NK-92 treated with Interleukin-12 subunit alpha and Interleukin-12 subunit beta, amount 100 ng/mL, for 24 hours (cell line): ENCODE data around the gene MSMP.
A peak's percentile ranks its signal among the peaks of the same experiment; 100 is the strongest.

ENCODE experiments used
- DNase-seq: peaks from one replicate; lab custom pipeline; 2025; lab: John Stamatoyannopoulos, UW

MSMP gene, protein sequence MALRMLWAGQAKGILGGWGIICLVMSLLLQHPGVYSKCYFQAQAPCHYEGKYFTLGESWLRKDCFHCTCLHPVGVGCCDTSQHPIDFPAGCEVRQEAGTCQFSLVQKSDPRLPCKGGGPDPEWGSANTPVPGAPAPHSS

DNA sequence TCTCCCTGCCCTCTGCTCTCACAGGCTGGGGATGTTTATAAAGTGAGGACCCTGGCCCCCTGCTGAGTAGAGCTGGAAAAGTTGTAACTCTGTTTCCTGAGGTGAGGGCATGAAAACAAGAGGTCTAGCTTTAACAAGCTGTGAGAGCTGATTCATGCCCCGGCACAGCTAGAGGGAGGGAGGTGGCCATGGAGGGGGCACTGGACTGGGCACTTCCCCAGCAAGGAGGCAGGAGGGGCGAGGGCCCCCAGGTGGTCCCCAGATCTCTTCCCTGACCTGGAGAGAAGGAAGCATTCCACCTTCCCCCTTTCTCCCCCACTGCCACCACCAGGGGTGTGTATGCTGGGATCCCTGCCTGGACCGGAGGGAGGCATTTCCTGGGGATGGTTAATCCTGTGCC, at the start of gene MSMP:
TSS of gene MSMP (minus strand) at position 13 of the 400 bp plus-strand sequence. CDS start 147 bp downstream, outside the sequence.
- no peak for DNase-seq

DNA sequence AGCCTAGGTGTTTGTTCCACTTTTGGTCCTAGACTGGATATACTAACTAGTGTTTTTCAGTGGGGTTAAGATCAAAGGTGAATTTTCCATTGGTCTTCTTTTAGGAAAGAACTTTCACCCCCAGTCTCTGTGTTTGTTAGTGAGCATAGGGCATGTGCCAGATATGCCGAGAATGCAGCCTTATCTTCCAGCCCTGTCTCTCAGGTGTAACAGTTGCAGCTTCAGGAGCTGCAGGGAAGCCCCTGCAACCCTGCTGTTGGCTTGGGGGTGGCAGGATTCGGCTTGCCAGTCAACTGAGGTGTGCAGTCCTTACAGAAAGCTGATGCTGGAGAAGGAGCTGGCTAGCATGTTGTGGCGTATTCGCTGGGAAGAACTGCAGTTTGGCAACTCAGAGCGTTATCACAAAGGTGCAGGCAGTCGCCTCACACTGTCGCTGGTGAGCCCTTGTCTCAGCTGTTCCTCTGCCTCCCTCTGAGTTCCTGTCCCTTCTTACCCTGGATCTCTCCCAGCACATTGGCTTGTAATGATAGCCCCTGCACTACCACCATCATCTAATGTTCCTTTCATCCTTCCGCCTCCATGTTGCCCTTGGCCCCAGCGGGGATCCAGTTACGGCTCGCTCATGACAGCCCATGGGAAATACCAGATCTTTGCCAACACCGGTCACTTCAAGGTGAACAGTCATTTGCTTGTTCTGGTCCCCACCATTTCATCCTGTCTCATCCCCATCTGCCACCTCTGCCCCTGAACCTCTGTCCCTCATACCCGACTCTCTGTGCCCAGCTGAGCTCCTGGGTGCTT, 47.5 kb upstream of the MSMP start:
- no peak for DNase-seq

DNA sequence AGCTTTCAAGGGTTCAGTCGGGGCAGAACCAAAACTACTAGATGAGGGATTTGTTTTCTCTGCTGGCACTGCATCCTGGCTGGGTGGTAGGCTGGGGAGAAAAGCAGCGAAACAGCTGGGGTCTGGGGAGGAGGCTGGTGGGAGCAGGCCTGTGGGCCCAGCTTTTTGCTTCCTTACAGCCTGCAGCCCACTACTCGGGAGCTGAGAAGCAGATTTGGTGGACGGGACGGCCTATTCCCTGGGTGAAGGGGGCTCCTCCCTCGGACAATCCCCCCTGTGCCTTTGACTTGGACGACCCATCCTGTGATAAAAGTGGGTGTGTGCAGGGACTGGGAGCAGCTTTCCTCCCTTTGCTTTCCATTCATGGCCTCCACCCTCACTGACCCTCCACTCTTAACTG, 46.5 kb upstream of the MSMP start:
- DNase-seq: no peak

DNA sequence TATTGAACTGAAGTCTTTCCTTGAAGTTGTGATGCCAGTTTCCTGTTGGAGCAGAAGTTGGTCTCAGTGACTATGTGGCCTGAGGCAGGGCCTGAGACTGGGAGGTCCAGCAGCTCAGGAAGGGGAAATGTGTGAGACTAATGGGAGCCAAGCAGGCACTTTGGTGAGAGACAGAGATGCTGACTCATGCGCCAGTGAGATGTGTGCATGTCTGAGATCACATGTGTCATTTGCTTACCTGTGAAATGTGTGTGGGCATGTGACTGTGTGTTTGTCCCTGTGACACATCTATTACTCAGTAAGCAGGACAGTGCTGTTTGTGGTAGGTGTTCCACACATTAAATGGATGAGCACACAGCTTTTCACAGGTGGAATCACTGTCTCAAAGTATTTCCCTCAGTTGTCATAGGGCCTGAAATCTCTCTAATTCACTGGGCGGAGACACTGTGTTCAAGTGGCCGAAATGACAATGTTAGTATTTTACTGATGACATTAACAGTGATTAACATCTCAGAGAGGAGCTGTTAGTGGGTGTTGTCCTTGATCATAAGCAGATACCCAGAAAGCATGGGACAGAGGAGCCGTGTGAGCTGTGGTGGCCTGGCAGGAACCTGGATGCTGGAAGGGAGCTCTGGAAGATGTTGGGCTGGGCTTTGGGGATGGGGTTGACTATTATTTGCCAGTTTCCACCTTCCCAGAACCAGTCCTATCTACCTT, 44.7 kb upstream of the MSMP start:
- peak; percentile 70 for DNase-seq

DNA sequence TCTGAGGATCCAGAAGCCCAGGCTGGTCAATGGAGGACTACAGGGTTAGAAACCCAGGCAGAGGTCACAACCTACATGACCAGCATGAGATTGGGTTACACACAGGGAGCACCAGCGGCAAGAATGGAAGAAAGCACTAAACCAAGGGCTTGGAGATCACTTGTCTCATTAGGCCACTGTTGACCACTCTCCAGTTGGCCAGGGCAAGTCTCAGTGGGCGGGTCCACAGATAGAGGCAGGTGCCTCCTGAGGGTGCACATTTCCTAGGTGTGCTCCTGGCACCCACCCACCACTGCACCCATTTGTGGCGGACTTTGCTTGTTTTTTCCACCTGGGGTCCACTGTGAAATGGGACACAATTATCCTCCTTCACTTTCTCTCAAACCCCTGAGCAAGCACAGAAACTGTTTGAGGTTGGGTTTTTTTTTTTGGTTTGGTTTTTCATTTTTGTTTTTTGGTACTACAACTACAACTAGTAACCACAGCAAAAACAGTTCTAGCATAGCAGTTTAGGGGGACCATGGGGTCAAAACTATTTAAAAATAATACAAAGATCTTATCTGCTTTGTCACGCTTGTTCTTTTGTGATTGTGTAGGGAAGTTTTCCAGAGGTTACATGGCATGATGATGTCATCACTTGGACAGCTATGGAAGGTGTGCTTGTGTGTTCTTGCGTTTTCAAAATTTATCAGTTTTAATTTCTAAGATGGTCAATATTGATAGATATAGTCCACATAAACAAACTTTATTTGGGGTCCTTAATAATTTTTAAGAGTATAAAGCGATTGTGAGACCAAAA, 43.4 kb upstream of the MSMP start:
- no peak for DNase-seq

DNA sequence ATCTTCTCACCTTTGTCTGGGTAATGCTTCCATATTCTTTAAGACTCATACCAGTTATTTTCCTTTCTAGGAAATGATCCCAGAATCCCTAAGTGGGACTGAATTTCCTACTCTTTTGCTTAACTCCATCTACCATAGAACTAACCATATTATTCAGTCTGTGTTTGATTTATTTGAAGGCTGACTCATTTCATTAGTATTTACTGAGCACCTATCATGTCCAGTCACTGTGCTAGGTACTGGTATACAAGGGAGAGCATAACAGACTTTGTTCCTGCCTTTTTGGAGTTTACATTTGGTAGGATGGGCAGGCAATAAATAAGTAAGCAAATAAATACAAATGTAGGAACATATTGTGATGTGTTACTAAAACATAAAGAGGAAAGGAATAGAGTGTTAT, 41.6 kb upstream of the MSMP start:
- DNase-seq: no peak

DNA sequence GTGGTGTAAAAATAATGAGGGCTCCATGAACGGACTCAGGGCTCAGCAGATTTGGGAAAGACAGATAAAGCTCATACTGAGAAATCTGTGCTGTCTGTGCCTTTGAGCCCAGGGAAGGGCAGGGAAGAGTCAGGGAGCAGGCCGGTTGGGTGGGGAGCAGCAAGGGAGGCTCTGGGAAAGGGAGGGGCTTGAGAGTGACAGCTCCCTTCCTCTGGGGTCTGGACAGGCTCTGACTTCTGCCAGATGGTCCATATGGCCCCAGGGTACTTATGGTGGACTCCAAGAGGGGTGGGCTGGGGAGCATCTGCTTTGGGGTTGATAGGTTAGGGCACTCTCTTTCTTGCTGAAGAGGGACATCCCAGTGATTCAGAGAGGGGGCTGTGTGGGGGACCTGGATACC, 39.4 kb upstream of the MSMP start:
- DNase-seq: no peak

DNA sequence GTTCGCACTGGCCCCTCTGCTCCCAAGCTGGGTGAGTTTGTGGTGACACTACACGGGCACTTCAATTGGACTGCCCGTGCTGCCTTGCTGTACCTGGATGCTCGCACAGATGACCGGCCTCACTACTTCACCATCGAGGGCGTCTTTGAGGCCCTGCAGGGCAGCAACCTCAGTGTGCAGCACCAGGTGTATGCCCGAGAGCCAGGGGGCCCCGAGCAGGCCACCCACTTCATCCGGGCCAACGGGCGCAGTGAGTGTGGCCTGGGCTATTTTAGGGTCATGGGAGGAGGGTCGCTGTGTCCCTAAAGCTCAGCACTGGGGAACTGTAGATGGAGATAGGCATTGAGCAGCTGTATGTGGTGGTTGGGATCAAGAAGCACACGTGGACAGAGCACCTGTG, 38.8 kb upstream of the MSMP start:
- no peak for DNase-seq

DNA sequence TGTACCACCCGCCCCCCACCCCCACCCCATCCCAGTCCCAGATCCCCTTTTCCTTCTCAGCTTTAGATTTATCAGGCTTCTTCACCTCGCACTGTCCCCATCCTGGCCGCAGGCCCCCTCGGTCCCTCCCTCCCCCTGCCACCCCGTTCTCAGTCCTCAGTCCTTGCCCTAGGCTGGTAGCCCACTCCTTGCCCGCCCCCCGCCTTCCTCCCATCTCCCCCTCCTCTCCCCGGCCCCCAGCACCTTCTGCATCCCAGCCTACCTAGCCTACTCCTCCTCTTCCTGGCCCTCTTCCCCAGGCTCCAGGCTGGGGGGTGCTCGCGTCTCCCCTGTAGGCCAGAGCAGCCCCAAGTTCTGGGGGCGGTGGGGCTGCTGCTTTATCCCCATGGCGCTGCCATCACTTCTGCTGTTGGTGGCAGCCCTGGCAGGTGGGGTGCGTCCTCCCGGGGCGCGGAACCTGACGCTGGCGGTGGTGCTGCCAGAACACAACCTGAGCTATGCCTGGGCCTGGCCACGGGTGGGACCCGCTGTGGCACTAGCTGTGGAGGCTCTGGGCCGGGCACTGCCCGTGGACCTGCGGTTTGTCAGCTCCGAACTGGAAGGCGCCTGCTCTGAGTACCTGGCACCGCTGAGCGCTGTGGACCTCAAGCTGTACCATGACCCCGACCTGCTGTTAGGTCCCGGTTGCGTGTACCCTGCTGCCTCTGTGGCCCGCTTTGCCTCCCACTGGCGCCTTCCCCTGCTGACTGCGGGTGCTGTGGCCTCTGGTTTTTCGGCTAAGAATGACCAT, 38.1 kb upstream of the MSMP start:
- DNase-seq: no peak

DNA sequence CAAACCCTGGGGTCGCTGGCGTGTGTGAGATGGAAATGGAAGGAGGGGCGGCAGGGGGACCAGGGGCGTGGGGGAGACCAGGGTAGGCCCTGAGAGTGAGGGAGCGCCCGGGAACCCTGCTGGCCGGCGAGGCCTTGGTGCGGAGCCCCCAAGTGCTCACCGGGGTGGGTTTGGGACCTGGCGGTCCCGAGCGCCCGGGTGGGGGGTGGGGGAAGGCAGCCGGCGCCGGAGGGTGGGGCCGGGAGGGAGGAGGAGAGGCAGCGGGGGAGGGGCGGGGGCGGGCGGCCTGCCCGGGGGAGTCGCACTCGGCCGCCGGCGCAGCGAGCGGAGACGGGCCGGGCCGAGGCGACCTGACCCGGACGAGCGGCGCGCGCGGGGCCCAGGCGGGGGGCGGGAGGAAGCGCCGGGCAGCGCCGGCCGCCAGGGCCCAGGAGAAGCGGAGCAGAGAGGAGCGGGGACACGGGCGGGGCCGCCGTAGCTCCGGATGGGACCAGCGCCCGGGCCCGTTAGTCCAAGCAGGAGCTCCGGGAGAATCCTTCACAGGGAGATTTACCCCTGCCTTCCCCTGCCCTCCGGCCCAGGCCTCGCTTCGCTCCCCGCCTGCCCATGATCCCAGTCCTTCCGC, 37.3 kb upstream of the MSMP start, which contains the start of gene NPR2:
TSS of gene NPR2 (plus strand) at position 295 of the 625 bp plus-strand sequence. CDS start 818 bp downstream, outside the sequence.
- no peak for DNase-seq

DNA sequence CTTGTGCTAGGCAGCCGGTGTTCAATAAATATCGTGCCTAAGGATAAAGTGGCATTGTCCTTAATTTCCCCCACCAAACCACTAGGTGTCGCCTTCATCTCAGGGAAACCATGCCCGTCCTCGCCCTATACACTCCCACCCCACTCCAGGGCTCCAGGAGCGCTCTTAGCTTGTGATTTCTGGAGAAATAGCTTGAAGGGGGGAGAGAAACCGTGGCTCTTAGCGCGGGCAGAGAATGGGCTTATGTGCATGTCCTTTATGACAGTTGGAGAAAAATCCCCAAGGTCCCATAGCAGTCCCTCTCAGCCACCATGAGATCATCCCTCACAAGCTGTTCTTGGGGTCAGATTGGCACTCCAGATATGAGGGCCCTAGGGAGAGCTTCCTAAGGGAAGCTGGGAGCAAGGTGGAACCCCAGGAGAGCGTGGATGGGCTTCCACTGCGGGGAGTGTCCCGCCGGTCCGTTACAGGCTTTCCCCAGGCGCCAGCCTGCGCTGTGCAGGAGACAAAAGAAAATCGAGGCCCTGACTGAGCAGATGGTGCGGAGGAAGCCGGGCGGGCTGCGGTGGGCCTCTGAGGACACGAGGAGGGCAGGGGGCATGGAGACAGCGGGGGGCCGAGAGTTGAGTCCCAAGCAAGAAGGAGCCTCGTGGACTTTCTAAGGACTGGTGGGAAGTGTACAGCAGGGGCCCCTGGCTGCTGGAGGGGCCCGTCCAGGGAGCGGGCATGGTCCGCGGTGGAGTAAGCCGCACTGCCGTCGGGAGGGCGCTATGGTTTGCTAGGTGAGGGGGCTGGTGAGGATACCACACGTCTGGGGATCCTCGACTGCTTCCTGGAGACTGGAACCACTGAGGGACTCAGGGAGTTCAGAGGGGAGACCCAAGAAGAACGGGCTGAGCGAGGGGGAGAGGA, 36.6 kb upstream of the MSMP start:
- no peak for DNase-seq

DNA sequence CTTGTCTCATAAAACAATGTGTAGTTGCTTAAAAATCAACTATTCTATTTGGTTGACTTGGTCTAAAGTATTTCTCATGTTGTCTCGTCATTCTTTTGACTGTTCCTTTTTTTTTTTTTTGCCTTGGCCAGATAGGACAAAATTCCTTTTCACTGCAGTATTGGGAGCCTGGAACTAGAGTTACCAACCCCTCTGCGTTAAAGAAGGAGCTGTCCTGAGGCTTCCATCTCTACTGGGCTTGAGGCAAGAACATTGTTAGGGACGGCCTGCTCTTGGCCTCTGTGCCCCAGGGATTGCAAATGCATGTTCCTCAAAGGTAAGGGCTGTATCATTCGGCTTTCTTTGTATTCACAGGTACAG, 35.9 kb upstream of the MSMP start:
- DNase-seq: no peak

DNA sequence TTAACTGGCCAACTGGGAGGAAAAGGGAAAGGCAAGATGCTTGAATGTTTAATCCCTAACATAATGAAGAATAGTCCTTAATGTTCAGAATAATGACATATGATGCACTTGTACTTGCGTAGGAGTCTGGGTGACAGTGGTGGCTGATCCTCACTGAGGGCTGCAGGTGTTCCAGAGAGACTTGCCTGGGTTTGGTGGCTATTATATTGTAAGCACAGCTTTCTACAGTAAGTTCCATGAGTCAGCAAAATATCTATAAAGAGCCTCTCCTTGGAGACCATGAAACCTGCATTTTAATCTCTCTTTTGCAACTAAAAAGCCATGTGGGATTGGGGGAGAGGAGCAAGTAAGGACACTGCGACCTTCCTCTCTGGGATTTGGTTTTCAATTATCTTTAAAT, 35.5 kb upstream of the MSMP start:
- DNase-seq: no peak

DNA sequence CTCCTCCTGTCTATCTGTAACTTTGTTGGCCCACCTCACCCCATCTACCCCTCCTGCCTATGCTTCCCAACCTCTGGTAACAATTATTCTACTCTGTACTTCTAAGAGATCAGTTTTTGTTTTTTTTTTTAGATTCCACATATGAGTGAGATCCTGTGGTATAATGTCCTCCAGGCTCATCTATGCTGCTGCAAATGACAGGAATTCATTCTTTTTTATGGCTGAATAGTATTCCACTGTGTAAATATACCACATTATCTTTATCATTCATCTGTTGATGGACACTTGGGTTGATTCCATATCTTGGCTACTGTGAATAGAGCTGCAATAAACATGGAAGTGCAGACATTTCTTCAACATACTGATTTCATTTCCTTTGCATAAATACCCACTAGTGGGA, 29.3 kb upstream of the MSMP start:
- no peak for DNase-seq

DNA sequence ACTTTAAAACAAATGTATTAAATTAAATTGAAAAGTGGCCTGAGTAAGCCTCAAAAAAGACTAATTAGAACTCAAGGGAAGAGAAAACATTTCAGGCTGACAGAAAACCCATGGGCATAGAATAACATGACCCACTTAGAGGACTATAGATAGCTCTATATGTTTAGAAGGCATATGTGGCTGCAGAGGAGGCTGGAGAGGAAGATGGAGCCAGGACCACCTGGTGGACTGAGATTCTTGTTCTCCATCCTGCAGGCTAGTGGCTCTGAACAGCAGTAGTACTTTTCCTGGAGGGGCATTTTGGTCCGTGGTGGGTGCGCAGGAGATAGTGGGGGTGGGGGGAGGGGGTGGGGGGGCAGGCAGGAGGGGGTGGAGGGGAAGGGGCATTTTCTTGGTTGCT, 27.0 kb upstream of the MSMP start:
- no peak for DNase-seq

DNA sequence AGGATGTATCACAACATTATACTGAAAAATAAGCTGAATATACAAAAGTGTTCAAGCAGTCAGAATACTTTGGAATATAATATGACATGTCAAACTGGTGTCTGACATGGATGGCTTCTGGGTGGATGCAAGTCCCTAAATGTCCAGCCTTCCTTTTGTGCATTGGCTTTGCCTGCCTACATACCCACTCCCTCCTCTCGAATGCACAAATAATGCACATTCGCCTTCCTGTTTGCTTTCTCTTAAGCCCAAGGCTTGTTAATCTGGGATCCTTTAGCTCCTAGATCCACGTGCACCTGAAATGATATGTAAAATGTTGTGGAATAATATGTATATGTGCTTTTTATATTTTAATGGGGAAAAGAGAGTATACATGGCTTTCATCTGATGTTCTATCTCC, 24.4 kb upstream of the MSMP start:
- DNase-seq: no peak

DNA sequence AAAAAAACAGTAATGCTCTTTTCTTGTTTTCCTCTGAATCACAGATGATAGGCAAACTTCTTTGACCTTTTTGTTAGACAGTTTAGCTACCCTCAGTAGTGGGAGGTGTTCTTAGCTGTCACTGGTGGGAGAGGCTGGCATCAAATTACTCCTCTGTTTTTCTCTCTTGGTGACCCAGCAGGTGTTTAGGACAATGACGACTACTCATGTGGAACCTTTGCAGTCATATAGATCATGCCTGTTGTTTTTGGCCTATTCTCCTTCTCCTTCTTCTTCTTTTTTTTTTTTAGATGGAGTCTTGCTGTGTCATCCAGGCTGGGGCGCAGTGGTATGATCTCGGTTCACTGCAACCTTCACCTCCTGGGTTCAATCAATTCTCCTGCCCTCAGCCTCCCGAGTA, 21.9 kb upstream of the MSMP start:
- no peak for DNase-seq

DNA sequence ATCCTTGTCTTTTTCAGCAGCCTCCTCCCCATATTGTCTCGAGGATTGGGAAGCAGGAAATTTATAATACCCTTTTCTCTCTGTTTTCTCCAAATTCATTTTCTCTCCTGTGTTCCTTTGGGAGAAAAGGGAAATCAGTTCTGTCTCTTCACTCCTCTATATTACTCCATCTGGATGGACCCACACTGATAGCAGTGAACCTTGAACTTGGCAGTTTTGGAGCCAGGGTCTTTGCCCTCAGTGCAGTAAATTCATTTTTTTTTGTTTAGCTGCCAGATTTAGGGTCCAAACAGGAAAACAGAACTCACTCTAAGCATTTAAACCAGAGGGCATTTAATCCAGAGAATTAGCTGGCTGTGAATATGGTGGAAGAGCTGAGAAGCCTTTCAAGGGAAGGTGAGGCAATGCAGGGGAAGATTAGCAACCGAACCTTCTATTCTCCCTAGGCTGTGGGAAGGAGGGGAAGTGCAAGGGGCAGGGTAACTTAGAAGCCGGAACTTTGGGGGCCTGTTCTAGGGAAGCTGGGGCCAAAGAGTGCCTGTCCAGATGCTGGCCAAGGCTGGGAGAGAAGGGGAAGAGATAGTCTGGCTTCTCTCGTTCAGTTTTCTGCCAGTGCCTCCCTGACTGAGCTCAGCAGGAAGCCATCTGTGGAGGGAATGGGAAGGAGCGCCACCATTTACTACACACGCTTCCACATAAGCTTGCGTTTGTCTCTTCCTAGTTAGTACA, 21.0 kb upstream of the MSMP start:
- no peak for DNase-seq

DNA sequence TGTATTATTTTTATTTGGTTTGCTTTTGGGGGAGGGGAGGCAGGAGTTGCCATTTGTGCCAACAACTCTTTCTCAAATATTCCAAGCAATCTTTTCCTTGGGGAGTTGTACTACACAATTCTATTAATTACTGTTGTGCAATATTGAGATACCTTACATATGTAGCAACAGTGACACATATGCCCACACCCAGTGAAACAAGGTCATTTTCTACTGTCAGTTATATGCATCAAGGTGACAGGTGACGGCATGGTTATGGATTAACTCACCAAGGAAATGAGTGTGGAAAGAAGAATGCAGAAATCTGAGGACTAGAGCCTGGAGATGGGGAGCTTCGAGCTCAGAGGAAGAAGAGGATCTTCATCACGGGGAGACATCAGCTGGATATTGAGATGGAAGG, 17.9 kb upstream of the MSMP start:
- DNase-seq: no peak
